DOHH2 (cell line): Measurements from ENCODE around the gene DKK1.
A peak's percentile ranks its signal among the peaks of the same experiment; 100 is the strongest.

Experiments used
- H3F3A ChIP-seq: fragments of 200-600 bp; sonication (generic), shearing (Covaris generic); 2 replicates; pipeline ENCODE4 v1.6.0; 2016; ENCODE audit warnings: antibody characterized with exemption, mild to moderate bottlenecking; ENCODE audit not compliant: control insufficient read depth, insufficient read depth
- H3K27ac ChIP-seq: fragments of 200-600 bp; sonication (generic); 2 replicates; pipeline ENCODE4 v1.5.1; 2014; ENCODE audit warnings: low read depth, mild to moderate bottlenecking, low read length, moderate library complexity
- H3K27me3 ChIP-seq: fragments of 200-600 bp; sonication (generic); 2 replicates; pipeline ENCODE4 v1.6.1; 2014; ENCODE audit warnings: mild to moderate bottlenecking, low read length, mixed read lengths; ENCODE audit not compliant: control insufficient read depth
- H3K36me3 ChIP-seq: fragments of 200-600 bp; sonication (generic); 2 replicates; pipeline ENCODE4 v1.6.1; 2014; ENCODE audit warnings: mild to moderate bottlenecking, low read length, moderate library complexity, mixed read lengths; ENCODE audit not compliant: control insufficient read depth
- H3K4me1 ChIP-seq: fragments of 200-600 bp; sonication (generic); 2 replicates; pipeline ENCODE4 v1.6.1; 2014; ENCODE audit warnings: mild to moderate bottlenecking, low read length, mixed read lengths; ENCODE audit not compliant: control insufficient read depth
- H3K4me2 ChIP-seq: fragments of 200-600 bp; sonication (generic); 2 replicates; pipeline ENCODE4 v1.6.0; 2014; ENCODE audit warnings: mild to moderate bottlenecking, low read length, moderate library complexity
- H3K4me3 ChIP-seq: fragments of 200-600 bp; sonication (generic); 2 replicates; pipeline ENCODE4 v1.5.1; 2014; ENCODE audit warnings: mild to moderate bottlenecking, low read length, mixed read lengths
- H3K79me2 ChIP-seq: fragments of 200-600 bp; sonication (generic); 2 replicates; pipeline ENCODE4 v1.6.1; 2014; ENCODE audit warnings: mild to moderate bottlenecking, low read length, mixed read lengths; ENCODE audit not compliant: control insufficient read depth
- H3K9me2 ChIP-seq: fragments of 200-600 bp; sonication (generic); replicated peaks from 2 replicates; pipeline ENCODE4 v1.6.1; 2014; ENCODE audit warnings: mild to moderate bottlenecking, low read length, mixed read lengths; ENCODE audit not compliant: control insufficient read depth
- H3K9me3 ChIP-seq: fragments of 200-600 bp; sonication (generic); 2 replicates; pipeline ENCODE4 v1.6.1; 2014; ENCODE audit warnings: antibody characterized with exemption, low read length, mixed read lengths; ENCODE audit not compliant: control insufficient read depth, insufficient read depth
- H4K20me1 ChIP-seq: fragments of 200-600 bp; sonication (generic); 2 replicates; pipeline ENCODE4 v1.6.0; 2014; ENCODE audit warnings: low read depth, mild to moderate bottlenecking, antibody characterized with exemption, low read length, moderate library complexity; ENCODE audit not compliant: control insufficient read depth, insufficient read depth
- CTCF ChIP-seq: fragments of 200-600 bp; sonication (generic); IDR thresholded peaks from one replicate; pipeline ENCODE4 v1.5.1; 2014; ENCODE audit warnings: antibody characterized with exemption, mild to moderate bottlenecking, low read depth, low read length; ENCODE audit not compliant: poor library complexity, severe bottlenecking
- EZH2phosphoT487 ChIP-seq: fragments of 200-600 bp; sonication (generic); IDR thresholded peaks from 2 replicates; pipeline ENCODE4 v1.6.1; 2017; ENCODE audit warnings: borderline replicate concordance, mild to moderate bottlenecking, antibody characterized with exemption, low read length, moderate library complexity, mixed read lengths

The DKK1 gene, protein sequence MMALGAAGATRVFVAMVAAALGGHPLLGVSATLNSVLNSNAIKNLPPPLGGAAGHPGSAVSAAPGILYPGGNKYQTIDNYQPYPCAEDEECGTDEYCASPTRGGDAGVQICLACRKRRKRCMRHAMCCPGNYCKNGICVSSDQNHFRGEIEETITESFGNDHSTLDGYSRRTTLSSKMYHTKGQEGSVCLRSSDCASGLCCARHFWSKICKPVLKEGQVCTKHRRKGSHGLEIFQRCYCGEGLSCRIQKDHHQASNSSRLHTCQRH

DNA sequence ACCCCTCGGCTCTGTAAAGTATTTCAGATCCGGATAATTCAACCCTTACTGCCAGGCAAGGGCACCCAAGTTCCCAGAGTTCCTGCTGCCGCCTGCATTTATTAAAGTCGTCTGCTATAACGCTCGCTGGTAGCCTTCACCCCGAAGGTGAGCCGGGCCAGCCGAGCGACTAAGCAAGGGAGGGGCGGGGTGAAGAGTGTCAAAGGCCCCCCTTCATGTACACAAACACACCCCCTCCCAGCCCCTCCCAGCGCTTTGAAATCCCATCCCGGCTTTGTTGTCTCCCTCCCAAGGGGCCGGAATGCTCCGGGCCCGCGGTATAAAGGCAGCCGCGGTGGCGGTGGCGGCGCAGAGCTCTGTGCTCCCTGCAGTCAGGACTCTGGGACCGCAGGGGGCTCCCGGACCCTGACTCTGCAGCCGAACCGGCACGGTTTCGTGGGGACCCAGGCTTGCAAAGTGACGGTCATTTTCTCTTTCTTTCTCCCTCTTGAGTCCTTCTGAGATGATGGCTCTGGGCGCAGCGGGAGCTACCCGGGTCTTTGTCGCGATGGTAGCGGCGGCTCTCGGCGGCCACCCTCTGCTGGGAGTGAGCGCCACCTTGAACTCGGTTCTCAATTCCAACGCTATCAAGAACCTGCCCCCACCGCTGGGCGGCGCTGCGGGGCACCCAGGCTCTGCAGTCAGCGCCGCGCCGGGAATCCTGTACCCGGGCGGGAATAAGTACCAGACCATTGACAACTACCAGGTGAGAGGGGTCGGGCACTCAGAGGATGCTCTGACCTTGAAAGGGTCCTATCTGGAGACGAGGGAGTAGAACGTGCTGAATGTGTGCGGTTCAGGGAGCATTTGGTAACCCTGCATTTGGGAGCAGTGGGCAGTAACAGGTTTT lies at the start of gene DKK1:
DKK1 (plus strand) TSS at position 349 of the 889 bp plus-strand sequence; CDS start at position 503, 154 bp downstream.
- H3K4me3 ChIP-seq, result peak within 1 kb of the TSS; percentile 93

GRCh38 chr10:52265131-52265926 lies 48.8 kb upstream of the DKK1 start:
- Histone ChIP-seq H3K4me2 (no peak overlapping the region), H3F3A (no peaks in the 10 kb centered on the region), H4K20me1 (no peaks in the 10 kb centered on the region), H3K27ac (no peak overlapping the region), H3K4me1 (no peaks in the 10 kb centered on the region), H3K79me2 (no peaks in the 10 kb centered on the region), H3K27me3 (no peaks in the 10 kb centered on the region), H3K9me2 (no peaks in the 10 kb centered on the region), H3K36me3 (no peaks in the 10 kb centered on the region), H3K4me3 (no peak overlapping the region), H3K9me3 (no peaks in the 10 kb centered on the region)
- TF ChIP-seq EZH2phosphoT487, result no peak
- no peak for TF ChIP-seq CTCF

More for the DNA sequence above, at the start of gene DKK1:
- Histone ChIP-seq H4K20me1 (no peaks in the 10 kb centered on the region), H3K4me2 (peak within 1 kb of the TSS; percentile 89), H3K27me3 (no peaks in the 10 kb centered on the region; the same call in 1 of the 2 replicates), H3K9me2 (no peaks in the 10 kb centered on the region), H3K9me3 (no peaks in the 10 kb centered on the region), H3K79me2 (no peaks in the 10 kb centered on the region), H3K4me1 (peaks cover 42% of the 10 kb centered on the region), H3K27ac (peak within 1 kb of the TSS; percentile 30), H3F3A (no peaks in the 10 kb centered on the region), H3K36me3 (no peaks in the 10 kb centered on the region; the same call in 1 of the 2 replicates)
- no peak for TF ChIP-seq EZH2phosphoT487
- TF ChIP-seq CTCF, result peak; percentile 99

- Histone ChIP-seq H4K20me1 (no peaks in the 10 kb centered on the region), H3K27ac (no peak overlapping the region), H3K27me3 (no peaks in the 10 kb centered on the region), H3K4me1 (no peaks in the 10 kb centered on the region), H3K9me3 (no peaks in the 10 kb centered on the region), H3K4me3 (no peak overlapping the region), H3F3A (no peaks in the 10 kb centered on the region), H3K4me2 (no peak overlapping the region), H3K9me2 (no peaks in the 10 kb centered on the region), H3K79me2 (no peaks in the 10 kb centered on the region), H3K36me3 (no peaks in the 10 kb centered on the region)
- TF ChIP-seq EZH2phosphoT487 (no peak), CTCF (no peak)
Measured at GRCh38 chr10:52266858-52267257, 47.2 kb upstream of the DKK1 start.
